ENCODE data around the gene KCNN2.

DNA sequence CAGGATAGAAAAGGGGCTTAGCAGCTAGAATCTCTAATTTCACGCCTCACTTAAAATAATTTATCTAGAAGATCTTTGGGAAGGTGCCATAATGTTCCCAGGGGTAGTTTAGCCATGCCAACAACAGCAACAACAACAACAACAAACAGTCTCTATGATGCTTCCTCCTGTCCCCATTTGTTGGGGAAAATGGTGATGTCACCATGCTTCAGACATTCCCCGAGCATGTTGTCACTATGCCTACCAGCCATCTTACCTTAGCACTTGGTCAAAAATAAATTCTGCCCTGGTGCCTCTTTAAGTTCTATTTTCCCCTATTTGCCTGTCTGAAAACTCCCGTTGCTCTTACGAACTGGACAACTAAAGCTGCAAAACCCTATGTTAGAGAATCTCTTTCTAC lies 76.6 kb downstream of the KCNN2 start:
- TF ChIP-seq, protein P1, sequence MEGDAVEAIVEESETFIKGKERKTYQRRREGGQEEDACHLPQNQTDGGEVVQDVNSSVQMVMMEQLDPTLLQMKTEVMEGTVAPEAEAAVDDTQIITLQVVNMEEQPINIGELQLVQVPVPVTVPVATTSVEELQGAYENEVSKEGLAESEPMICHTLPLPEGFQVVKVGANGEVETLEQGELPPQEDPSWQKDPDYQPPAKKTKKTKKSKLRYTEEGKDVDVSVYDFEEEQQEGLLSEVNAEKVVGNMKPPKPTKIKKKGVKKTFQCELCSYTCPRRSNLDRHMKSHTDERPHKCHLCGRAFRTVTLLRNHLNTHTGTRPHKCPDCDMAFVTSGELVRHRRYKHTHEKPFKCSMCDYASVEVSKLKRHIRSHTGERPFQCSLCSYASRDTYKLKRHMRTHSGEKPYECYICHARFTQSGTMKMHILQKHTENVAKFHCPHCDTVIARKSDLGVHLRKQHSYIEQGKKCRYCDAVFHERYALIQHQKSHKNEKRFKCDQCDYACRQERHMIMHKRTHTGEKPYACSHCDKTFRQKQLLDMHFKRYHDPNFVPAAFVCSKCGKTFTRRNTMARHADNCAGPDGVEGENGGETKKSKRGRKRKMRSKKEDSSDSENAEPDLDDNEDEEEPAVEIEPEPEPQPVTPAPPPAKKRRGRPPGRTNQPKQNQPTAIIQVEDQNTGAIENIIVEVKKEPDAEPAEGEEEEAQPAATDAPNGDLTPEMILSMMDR (IDR thresholded peaks at IDR 0.05; ENCODE audit: low read depth, low read length, missing input control): no peak
- TF ChIP-seq YY1 (IDR thresholded peaks at IDR 0.05): no peak
- TF ChIP-seq SP1 (IDR thresholded peaks at IDR 0.05): no peak
- no peak for TF ChIP-seq JUND (IDR thresholded peaks at IDR 0.05)
